ENCODE results near the gene PCSK7.

Gene PCSK7

GRCh38 chr11:117231842-117232091 is at the start of gene PCSK7:
Gene PCSK7 (minus strand): TSS chr11:117232073. CDS start chr11:117229844, 2,229 bp downstream.
- ATAC-seq = no peak

GRCh38 chr11:117281159-117281558 is 49.3 kb upstream of the PCSK7 start:
- peak; percentile 95 for ATAC-seq
- TF ChIP-seq TOX (CRISPR knock-in tag; IDR thresholded peaks at IDR 0.05; ENCODE audit: borderline replicate concordance) (peak; percentile 74; the same call in 1 of the 2 replicates), BACH2 (CRISPR knock-in tag; IDR thresholded peaks at IDR 0.05; ENCODE audit: borderline replicate concordance) (no peak), ARNTL (CRISPR knock-in tag; IDR thresholded peaks at IDR 0.05; ENCODE audit: borderline replicate concordance, low read depth) (no peak), PATZ1 (CRISPR knock-in tag; IDR thresholded peaks at IDR 0.05; ENCODE audit: borderline replicate concordance) (0 out of 2 replicates have a peak, but pooled peaks have one; percentile 14), CSRNP3 (CRISPR knock-in tag; IDR thresholded peaks at IDR 0.05) (no peak)

More at GRCh38 chr11:117231842-117232091, at the start of gene PCSK7:
- TF ChIP-seq PATZ1 (CRISPR knock-in tag; IDR thresholded peaks at IDR 0.05; ENCODE audit: borderline replicate concordance) (no peak), CSRNP3 (CRISPR knock-in tag; IDR thresholded peaks at IDR 0.05) (no peak)

GRCh38 chr11:117279711-117280376 is 48.0 kb upstream of the PCSK7 start:
- TF ChIP-seq ARNTL (CRISPR knock-in tag; IDR thresholded peaks at IDR 0.05; ENCODE audit: borderline replicate concordance, low read depth) = no peak
- no peak for TF ChIP-seq PATZ1 (CRISPR knock-in tag; IDR thresholded peaks at IDR 0.05; ENCODE audit: borderline replicate concordance)
- no peak for TF ChIP-seq POU6F1 (CRISPR knock-in tag; IDR thresholded peaks at IDR 0.05; ENCODE audit: borderline replicate concordance, low read depth)
- no peak for TF ChIP-seq ESRRG (CRISPR knock-in tag; IDR thresholded peaks at IDR 0.05)
- no peak for TF ChIP-seq RARB (CRISPR knock-in tag; IDR thresholded peaks at IDR 0.05)
- no peak for TF ChIP-seq GLIS3 (CRISPR knock-in tag; IDR thresholded peaks at IDR 0.05)
- no peak for TF ChIP-seq CREB5 (CRISPR knock-in tag; IDR thresholded peaks at IDR 0.05; ENCODE audit: low read depth)
- TF ChIP-seq ZNF565 (CRISPR knock-in tag; conservative IDR thresholded peaks at IDR 0.05; ENCODE audit: low read depth) = no peak
- TF ChIP-seq ZNF70 (CRISPR knock-in tag; IDR thresholded peaks at IDR 0.05) = no peak
- no peak for TF ChIP-seq CSRNP3 (CRISPR knock-in tag; IDR thresholded peaks at IDR 0.05)
- no peak for ATAC-seq

Measured in SK-N-SH treated with all-trans-retinoic acid at 6 μM for 48 hours (cell line).